GM12872 (cell line): ENCODE measurements around the gene OR51B4.

Experiments used
- TF ChIP-seq, protein P1 (sequence below): IDR thresholded peaks from 3 replicates; pipeline ENCODE4 v1.5.1; 2011; ENCODE audit warnings: low read depth, mild to moderate bottlenecking, low read length, moderate library complexity; ENCODE audit not compliant: insufficient read depth

The OR51B4 gene, protein sequence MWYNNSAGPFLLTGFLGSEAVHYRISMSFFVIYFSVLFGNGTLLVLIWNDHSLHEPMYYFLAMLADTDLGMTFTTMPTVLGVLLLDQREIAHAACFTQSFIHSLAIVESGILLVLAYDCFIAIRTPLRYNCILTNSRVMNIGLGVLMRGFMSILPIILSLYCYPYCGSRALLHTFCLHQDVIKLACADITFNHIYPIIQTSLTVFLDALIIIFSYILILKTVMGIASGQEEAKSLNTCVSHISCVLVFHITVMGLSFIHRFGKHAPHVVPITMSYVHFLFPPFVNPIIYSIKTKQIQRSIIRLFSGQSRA

DNA sequence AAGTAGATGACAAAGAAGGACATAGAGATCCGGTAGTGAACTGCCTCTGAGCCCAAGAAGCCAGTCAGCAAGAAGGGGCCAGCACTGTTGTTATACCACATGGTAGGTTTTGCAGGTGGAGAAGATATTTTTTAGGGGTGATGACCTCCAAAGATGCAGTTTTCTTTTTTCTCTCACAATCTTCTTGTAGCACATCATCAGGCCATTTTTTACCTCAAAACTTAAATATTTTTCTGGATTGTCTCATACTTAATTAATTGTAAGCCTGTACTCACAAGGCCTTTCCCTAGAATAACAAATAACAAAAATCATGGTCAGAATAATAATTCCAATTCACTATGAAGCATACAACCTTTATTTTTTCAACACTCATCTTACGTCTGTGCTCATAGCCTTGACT, at the start of gene OR51B4:
Gene OR51B4 (minus strand): TSS at position 101 of the 400 bp plus-strand sequence. CDS start 0 bp downstream, at position 101.
- TF ChIP-seq, protein P1, sequence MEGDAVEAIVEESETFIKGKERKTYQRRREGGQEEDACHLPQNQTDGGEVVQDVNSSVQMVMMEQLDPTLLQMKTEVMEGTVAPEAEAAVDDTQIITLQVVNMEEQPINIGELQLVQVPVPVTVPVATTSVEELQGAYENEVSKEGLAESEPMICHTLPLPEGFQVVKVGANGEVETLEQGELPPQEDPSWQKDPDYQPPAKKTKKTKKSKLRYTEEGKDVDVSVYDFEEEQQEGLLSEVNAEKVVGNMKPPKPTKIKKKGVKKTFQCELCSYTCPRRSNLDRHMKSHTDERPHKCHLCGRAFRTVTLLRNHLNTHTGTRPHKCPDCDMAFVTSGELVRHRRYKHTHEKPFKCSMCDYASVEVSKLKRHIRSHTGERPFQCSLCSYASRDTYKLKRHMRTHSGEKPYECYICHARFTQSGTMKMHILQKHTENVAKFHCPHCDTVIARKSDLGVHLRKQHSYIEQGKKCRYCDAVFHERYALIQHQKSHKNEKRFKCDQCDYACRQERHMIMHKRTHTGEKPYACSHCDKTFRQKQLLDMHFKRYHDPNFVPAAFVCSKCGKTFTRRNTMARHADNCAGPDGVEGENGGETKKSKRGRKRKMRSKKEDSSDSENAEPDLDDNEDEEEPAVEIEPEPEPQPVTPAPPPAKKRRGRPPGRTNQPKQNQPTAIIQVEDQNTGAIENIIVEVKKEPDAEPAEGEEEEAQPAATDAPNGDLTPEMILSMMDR, result no peak

DNA sequence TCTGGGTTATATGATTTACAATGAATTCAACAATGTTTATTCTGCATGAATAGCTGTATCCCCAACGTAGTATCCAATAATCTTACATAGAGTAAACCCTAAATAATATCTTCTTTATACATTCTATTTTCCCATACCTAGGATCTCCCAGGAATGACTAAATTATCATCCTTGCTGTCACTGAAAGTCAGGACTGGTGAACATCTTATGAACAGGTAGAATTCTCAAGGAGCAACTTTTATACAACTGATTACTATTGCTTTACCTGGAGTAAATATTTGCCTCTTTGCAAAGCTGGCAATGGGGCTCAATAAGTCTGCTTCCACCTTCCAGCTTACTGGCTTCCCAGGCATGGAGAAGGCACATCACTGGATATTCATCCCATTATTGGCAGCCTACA, 49.5 kb upstream of the OR51B4 start, which contains the start of gene OR51B6:
Gene OR51B6 (plus strand): TSS at position 301 of the 400 bp plus-strand sequence. CDS start 0 bp downstream, at position 301.
- TF ChIP-seq, protein P1, result no peak

DNA sequence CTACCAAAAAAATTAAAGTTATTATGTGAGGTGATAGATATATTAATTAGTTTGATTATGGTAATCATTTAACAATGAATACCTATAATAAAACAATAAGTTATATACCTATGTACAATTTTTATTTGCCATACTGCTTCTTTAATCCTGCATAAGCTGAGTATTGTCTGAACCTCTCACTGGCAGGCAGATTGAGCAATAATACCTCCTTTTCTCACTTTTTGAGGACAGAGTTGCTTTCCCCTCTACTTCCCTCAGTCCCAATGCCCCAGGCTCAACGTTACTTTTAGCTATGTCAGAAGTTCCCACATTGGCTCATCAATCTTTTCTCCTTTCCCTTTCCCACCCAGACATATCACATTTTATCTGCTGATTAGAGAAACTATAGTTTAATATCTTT, 47.8 kb upstream of the OR51B4 start:
- TF ChIP-seq, protein P1, result no peak

DNA sequence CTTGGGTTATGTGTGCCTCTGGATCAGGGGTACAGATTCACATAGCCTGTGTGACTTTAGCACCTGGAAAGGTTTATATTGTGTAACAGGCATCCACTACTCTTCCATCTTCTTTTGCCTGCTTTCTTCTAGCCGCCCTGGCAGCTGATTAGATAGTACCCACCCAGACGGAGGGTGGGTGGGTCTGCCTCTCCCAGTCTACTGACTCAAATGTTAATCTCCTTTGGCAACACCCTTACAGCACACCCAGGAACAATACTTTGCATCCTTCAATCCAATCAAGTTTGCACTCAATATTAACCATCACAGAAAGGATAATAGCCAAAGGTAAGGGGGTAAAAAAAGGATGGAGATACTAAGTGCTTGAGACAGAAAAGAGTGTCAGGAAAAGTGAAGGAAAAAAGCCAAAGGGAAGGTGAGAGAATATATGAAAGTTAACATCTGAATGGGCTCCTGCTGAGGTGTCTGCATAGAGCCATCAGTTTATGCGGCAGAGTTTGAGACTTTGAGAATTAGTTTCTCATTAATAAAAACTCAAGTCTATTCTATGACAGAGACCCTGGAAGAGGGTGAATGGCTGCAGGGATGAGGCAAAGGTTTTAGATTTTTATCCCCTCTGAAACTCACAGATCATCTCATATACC, 46.9 kb upstream of the OR51B4 start:
- TF ChIP-seq, protein P1, result no peak

DNA sequence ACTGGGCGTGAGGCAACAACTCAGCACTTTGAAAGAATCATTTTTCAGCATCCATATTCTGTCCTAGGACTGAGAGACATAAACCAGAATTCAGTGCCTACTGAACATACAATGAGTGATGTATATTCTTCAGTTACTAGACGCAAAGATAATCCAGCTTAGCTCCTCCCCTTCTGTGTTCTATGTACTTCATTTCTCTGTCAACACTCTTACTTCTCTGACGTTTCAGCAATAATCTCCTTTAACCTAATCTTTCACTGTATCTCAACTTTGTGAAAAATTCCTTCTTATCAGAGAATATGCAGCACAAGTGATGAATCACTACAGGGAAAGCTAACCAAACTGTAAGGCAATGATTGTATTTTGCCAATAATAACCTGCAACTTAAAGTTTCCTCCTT, 44.1 kb upstream of the OR51B4 start:
- TF ChIP-seq, protein P1, result no peak

DNA sequence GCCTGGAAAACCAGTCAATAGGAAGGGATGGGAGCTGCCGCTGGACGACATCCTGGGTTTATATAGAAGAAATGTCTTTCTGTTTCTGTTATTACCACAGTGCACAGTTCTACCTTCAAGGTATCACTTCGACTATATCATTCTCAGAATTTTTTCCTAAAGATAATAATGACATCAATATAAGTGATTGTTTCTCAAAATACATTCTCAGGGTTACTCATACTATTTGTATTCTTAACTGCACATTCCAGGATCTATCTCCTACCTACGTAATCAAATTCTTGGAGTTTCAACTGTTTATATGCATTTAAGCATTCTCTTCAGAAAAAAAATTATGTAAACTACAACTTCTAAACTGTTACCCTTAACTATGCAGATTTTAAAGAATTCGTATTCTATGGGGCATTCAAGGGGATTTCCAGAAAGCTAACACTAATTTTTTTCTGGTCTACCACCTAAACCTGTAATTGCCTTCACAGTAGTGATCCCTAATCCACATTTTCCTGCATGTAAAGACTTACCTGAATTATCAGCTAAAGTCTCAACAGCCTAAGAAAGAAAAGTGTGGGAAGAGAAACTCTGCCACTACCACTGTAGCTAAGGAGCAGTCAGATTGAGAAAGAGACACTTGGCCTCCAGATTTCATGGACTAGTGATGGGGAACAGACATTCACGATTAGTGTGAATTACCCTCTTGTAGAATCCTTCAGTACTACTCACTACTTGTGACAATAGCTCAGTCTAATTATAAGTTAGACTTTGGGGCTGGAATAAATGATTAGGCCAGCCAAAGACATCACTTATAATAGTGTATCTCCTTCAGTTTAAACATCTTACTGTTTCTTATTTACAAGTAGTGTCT, 42.0 kb upstream of the OR51B4 start, which contains the start of gene OR51B5:
Gene OR51B5 (minus strand): TSS at position 51 of the 862 bp plus-strand sequence. CDS start 0 bp downstream, at position 51.
- TF ChIP-seq, protein P1, result no peak
